GM19397 (cell line): Measurements from ENCODE around the gene NYAP2.

Experiments used
- ATAC-seq: cut with Tn5 transposase; IDR thresholded peaks from one replicate; pipeline ENCODE4 v1.9.1; 2021; ENCODE audit warnings: mild to moderate bottlenecking, moderate library complexity; ENCODE audit not compliant: unreplicated experiment

NYAP2 gene

GRCh38 chr2:225472161-225472560 is 72.7 kb downstream of the NYAP2 start:
- ATAC-seq = no peak

GRCh38 chr2:225479386-225479785 is 79.9 kb downstream of the NYAP2 start:
- ATAC-seq = no peak

- no peak for ATAC-seq
Observed at GRCh38 chr2:225484751-225485150, 85.2 kb downstream of the NYAP2 start.

- no peak for ATAC-seq
Observed at GRCh38 chr2:225486236-225486635, 86.7 kb downstream of the NYAP2 start.

- ATAC-seq = no peak
Observed at GRCh38 chr2:225487878-225488416, 88.4 kb downstream of the NYAP2 start.

GRCh38 chr2:225488743-225489142 is 89.2 kb downstream of the NYAP2 start:
- no peak for ATAC-seq

- ATAC-seq = no peak
Observed at GRCh38 chr2:225493420-225494099, 94.0 kb downstream of the NYAP2 start.

GRCh38 chr2:225494100-225494459 is 94.6 kb downstream of the NYAP2 start:
- no peak for ATAC-seq

GRCh38 chr2:225495706-225496105 is 96.2 kb downstream of the NYAP2 start:
- ATAC-seq = no peak

GRCh38 chr2:225496568-225496967 is 97.1 kb downstream of the NYAP2 start:
- no peak for ATAC-seq

- no peak for ATAC-seq
Observed at GRCh38 chr2:225497166-225497565, 97.7 kb downstream of the NYAP2 start.

GRCh38 chr2:225501022-225501421 is 101.5 kb downstream of the NYAP2 start:
- no peak for ATAC-seq

GRCh38 chr2:225502971-225503370 is 103.5 kb downstream of the NYAP2 start:
- no peak for ATAC-seq

- ATAC-seq = no peak
Observed at GRCh38 chr2:225510796-225511195, 111.3 kb downstream of the NYAP2 start.

GRCh38 chr2:225512469-225512868 is 113.0 kb downstream of the NYAP2 start:
- no peak for ATAC-seq

- no peak for ATAC-seq
Observed at GRCh38 chr2:225512876-225513540, 113.5 kb downstream of the NYAP2 start.

GRCh38 chr2:225515033-225515432 is 115.5 kb downstream of the NYAP2 start:
- ATAC-seq = no peak

GRCh38 chr2:225526760-225527390 is 127.4 kb downstream of the NYAP2 start:
- ATAC-seq = no peak

GRCh38 chr2:225531559-225531958 is 132.0 kb downstream of the NYAP2 start:
- no peak for ATAC-seq

- no peak for ATAC-seq
Observed at GRCh38 chr2:225532096-225532495, 132.6 kb downstream of the NYAP2 start.

- no peak for ATAC-seq
Observed at GRCh38 chr2:225534037-225534436, 134.5 kb downstream of the NYAP2 start.

GRCh38 chr2:225534697-225535096 is 135.2 kb downstream of the NYAP2 start:
- no peak for ATAC-seq
